VCaP (cell line): ENCODE measurements around the gene FADS6.

Experiments
- H3K27ac ChIP-seq: fragments of 450-650 bp; 2 replicates; pipeline ENCODE4 v1.5.1; 2017
- TF ChIP-seq, protein P1 (sequence below): fragments of 450-650 bp; conservative IDR thresholded peaks from 2 replicates; pipeline ENCODE4 v1.5.1; 2017; ENCODE audit warnings: mild to moderate bottlenecking, moderate library complexity

The FADS6 gene

DNA sequence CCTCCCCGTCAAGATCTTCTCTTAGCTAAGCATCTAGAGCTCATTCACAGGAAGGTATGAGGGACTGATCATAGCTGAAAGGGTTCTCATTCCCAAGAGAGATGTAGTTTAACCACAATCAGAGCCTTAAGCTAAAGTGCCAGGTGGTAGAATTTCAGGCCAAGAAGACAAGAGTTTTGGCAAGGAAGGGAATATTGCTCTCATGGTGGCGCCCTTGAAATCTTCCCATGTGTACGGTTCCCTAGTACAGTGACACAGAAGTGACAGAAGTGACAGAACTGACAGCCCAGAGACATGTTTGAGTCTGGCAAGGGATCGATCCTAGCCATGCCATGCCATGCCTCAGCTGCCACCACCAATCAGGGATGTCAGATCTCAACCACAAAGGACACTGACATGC is 36.2 kb downstream of the FADS6 start:
- H3K27ac ChIP-seq, result no peak overlapping the region
- TF ChIP-seq, protein P1, sequence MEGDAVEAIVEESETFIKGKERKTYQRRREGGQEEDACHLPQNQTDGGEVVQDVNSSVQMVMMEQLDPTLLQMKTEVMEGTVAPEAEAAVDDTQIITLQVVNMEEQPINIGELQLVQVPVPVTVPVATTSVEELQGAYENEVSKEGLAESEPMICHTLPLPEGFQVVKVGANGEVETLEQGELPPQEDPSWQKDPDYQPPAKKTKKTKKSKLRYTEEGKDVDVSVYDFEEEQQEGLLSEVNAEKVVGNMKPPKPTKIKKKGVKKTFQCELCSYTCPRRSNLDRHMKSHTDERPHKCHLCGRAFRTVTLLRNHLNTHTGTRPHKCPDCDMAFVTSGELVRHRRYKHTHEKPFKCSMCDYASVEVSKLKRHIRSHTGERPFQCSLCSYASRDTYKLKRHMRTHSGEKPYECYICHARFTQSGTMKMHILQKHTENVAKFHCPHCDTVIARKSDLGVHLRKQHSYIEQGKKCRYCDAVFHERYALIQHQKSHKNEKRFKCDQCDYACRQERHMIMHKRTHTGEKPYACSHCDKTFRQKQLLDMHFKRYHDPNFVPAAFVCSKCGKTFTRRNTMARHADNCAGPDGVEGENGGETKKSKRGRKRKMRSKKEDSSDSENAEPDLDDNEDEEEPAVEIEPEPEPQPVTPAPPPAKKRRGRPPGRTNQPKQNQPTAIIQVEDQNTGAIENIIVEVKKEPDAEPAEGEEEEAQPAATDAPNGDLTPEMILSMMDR, result no peak

DNA sequence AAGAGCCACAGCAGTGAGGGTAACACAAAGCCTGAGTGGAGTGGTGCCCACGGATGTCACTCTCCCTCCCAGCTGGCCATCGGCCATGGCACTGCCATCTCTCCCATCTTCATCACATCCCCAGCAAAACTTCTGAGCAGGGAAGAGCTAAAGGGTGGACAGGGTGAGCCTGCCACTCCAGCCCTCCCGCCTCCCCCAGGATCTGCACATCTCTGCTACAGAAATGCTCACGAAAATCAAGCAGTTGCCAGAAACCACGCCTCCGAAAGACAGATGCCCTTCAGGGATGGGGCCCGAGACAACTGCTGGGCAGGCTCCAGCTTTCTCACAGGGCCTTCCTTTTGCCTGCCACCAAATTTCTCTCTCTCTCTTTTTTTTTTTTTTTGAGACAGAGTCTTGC is 37.3 kb downstream of the FADS6 start:
- no peak overlapping the region for H3K27ac ChIP-seq
- TF ChIP-seq, protein P1, result no peak

DNA sequence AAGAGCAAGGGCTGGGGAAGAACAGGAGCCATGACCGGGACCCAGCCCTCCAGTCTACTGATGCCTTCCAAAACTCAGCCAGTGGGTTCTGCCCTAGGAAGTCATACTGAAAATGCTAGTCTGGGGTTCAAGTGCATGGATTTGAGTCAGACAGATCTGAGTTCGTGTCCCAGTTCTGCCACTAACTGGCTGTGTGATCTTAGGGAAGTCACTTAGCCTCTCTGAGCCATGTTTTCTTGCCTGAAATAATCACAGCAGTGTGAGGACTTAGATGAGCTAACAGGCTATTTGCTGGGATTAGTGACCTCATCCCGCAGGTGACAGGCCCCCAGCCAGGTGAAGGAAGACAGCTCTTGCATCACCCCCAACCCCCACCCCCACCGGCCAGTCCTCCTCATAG is 38.1 kb downstream of the FADS6 start:
- TF ChIP-seq, protein P1, result no peak
- no peak overlapping the region for H3K27ac ChIP-seq

DNA sequence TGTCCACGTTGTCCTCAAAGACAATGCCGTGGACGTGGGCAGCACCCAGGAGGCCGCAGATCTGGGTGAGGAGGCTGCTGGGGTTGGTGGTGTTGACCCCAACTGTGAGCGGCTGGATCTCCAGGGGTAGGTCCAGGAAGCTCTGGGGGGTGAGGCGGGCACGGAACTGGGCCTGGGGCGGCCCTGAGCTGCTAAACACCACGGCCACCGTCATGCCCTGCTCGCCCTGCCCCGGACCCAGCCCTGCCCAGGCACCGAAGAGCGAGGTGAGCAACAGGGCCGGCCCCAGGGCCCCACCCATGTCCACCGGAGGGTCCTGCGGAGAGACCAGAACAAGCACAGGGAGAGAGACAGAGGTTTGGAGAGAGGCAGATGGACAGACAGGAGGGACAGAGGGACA is 38.6 kb downstream of the FADS6 start:
- H3K27ac ChIP-seq, result no peak overlapping the region
- TF ChIP-seq, protein P1, result no peak

DNA sequence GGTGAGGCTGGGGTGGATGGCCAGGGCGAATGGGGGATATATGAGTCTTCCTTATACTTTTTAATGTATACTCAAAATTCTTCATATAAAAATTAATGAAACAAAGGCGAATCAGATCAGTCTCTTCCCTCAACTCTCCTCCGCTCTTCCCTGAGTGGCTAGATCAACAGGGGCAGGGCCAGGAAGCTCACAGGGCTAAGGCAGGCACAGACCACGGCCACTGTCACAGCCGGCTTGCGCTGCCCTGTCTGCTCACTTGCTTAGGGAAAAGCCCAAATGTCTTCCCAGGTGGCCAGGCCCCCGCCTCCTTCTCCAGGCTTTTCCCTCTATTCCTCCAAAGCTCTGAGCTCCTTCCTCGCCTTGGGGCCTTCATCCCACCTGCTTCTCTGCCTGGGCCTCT is 39.8 kb downstream of the FADS6 start:
- H3K27ac ChIP-seq, result no peak overlapping the region
- TF ChIP-seq, protein P1, result no peak

DNA sequence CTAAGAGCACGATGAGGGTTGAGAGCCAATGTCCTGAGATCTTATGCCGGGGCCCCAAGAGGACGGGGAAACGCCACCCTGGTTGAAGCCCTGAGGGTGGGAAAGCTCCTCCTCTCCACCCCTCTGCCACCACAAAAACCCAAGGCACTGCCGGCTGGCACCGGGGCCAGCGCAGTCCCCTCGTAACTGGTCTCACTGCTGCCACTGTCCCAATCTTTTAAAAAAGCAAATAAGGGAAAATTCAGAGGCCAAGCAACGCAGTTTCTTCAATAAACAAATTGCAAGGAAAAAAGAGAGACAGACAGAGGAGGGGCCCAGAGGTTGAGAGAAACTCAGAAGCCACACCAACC is 40.4 kb downstream of the FADS6 start:
- TF ChIP-seq, protein P1, result no peak
- no peak overlapping the region for H3K27ac ChIP-seq

DNA sequence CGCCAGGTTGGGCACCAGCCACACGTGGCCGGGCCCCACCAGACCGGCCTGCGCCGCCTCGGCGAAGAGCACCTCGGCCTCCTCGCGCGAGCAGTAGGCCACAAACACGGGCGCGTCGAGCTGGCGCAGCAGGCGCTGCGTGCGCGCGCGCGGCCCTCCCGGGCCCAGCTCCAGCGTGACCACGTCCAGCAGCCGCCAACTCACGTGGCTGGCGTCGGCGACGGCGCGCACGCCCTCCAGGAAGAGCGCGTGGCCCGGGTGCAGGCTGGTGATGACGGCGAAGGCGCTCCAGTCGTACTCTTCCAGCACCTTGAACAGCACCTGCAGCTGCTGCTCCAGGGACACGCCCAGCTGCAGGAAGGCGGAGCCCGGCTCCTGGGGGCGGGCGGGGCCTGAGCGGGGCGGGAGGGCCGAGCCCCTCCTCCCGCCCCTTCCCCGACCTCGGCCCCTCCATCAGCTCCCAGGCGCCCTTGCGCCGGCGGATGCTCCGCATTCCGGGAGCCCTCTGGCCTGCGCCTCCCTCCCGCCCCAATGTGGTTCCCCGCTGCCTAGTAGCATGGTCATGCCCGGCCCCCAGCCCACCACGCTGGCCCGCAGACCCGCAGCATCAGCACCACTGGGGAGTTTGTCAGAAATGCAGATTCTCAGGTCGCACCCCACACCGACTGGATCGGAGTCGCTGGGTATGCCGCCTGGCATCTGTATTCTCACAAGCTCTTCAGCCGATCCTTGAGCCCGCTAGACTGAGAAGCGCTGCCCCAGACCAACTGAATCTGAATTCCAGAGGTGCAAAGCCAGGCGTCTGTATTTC is 41.0 kb downstream of the FADS6 start:
- TF ChIP-seq, protein P1, result no peak
- H3K27ac ChIP-seq, result no peak overlapping the region
